GM19468 (cell line): ENCODE measurements around the gene ZACN.

Experiments used
- ATAC-seq: cut with Tn5 transposase; IDR thresholded peaks from one replicate; pipeline ENCODE4 v1.9.1; 2021; ENCODE audit warnings: mild to moderate bottlenecking, moderate library complexity, moderate number of reproducible peaks; ENCODE audit not compliant: unreplicated experiment; ENCODE audit errors: extremely low read depth

The ZACN gene

GRCh38 chr17:76080768-76081287 is 1.8 kb downstream of the ZACN start:
- no peak for ATAC-seq

GRCh38 chr17:76081295-76082210 is 2.6 kb downstream of the ZACN start:
- no peak for ATAC-seq

GRCh38 chr17:76082326-76083251 is 3.6 kb downstream of the ZACN start:
- ATAC-seq: no peak

- no peak for ATAC-seq
Observed at GRCh38 chr17:76083536-76084182, 4.7 kb downstream of the ZACN start.

GRCh38 chr17:76085066-76085730 is 6.2 kb downstream of the ZACN start:
- ATAC-seq: no peak

GRCh38 chr17:76085731-76086366 is 6.9 kb downstream of the ZACN start:
- ATAC-seq: no peak

- no peak for ATAC-seq
Observed at GRCh38 chr17:76086384-76086783, 7.4 kb downstream of the ZACN start.

GRCh38 chr17:76087531-76087930 is 8.5 kb downstream of the ZACN start:
- no peak for ATAC-seq

- no peak for ATAC-seq
Observed at GRCh38 chr17:76088041-76088867, 9.3 kb downstream of the ZACN start.

GRCh38 chr17:76088868-76089576 is 10.0 kb downstream of the ZACN start:
- no peak for ATAC-seq

GRCh38 chr17:76089680-76090516 is 10.9 kb downstream of the ZACN start:
- no peak for ATAC-seq

GRCh38 chr17:76090517-76091129 is 11.6 kb downstream of the ZACN start:
- ATAC-seq: no peak

GRCh38 chr17:76091526-76092286 is 12.7 kb downstream of the ZACN start:
- ATAC-seq: no peak

GRCh38 chr17:76092526-76093413 is 13.8 kb downstream of the ZACN start:
- ATAC-seq: no peak

GRCh38 chr17:76094046-76094445 is 15.1 kb downstream of the ZACN start:
- ATAC-seq: no peak
